Stimulated activated CD8-positive, alpha-beta memory T cell treated with anti-CD3 and anti-CD28 coated beads, Interleukin-4, amount 100 ng/mL, for 4 hours (primary cell): Measurements from ENCODE around the gene ATP9B.
"Not testable (repeated sequence)": the region's sequence is repeated elsewhere in the genome, so short reads cannot be mapped to it uniquely, and the experiment has no call there.

ENCODE experiments used
- DNase-seq, 2 donors: peaks; one replicate each; pipeline ENCODE4 v3.0.0-alpha.2; 2020; ENCODE audit warnings: low read depth in 2 of 2, low spot score in 1 of 2

The ATP9B gene

GRCh38 chr18:79071503-79072210 is 2.5 kb downstream of the ATP9B start:
- no peak for DNase-seq

- not testable (repeated sequence) for DNase-seq
Observed at GRCh38 chr18:79072655-79073054, 3.5 kb downstream of the ATP9B start.

GRCh38 chr18:79077181-79077580 is 8.0 kb downstream of the ATP9B start:
- no peak for DNase-seq

DNA sequence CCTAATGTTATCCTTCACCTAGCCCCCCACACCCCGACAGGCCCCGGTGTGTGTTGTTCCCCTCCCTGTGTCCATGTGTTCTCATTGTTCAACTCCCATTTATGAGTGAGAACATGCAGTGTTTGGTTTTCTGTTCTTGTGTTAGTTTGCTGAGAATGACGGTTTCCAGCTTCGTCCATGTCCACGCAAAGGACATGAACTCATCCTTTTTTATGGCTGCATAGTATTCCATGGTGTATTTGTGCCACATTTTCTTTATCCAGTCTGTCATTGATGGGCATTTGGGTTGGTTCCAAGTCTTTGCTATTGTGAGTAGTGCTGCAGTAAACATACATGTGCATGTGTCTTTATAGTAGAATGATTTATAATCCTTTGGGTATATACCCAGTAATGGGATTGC is 9.6 kb downstream of the ATP9B start:
- DNase-seq, result not testable (repeated sequence)

GRCh38 chr18:79092874-79093273 is 23.7 kb downstream of the ATP9B start:
- DNase-seq, result no peak

DNA sequence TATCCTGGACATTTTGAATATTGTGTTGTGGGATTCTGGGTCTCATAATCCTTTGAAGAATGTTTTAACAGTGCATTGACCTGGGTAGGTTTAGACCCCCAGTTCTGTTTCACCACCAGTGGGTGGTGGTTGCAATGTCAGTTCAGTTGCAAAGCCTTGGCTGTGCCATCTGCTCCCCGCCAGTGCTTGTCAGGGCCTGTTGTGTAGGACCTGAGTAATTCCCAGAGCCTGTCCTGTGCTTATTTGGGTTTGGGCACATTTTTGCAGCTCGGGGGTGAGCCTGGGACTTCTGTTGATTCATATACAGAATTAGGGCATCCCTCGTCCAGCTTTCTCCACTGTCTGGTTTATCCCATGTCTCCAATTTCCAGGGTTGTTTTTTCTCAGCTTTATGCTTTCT is 24.8 kb downstream of the ATP9B start:
- DNase-seq, result no peak

- DNase-seq, result no peak
Observed at GRCh38 chr18:79095216-79095615, 26.0 kb downstream of the ATP9B start.

DNA sequence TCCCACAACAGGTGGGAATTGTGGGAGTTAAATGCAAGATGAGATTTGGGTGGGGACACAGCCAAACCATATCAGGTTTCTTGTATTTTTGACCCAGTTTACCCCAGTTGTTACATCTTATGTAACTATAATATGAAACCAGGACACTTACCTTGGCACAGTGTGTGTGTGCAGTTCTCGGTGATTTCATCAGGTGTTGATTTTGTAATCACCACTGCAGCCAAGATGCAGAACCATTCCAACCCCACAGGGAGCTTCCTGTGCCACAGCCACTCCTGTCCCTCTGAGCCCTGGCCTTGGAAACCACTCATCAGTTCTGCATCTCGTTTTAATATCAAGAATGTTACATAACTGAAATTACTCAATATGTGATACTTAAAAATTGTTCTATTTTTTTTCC is 31.8 kb downstream of the ATP9B start:
- DNase-seq, result no peak

DNA sequence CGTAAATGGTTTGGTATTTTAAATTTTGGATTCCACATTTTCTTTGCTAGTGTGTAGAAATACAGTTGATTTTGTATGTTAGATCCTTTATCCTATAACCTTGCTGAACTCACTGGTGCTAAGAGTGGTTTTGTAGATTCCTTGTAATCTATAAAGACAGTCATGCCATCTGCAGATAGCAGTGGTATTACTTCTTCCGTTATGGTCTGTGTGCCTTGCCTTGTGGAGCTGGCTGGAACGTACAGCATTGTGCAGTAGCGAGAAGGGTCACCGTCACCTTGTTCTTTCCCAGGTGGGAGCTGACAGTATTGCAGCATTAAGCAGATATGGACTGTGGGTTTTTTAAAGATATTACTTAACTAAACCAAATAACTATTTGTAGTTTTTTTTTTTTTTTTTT is 33.7 kb downstream of the ATP9B start:
- no peak for DNase-seq

- no peak for DNase-seq
Observed at GRCh38 chr18:79104137-79104536, 34.9 kb downstream of the ATP9B start.

GRCh38 chr18:79105455-79105854 is 36.3 kb downstream of the ATP9B start:
- no peak for DNase-seq

DNA sequence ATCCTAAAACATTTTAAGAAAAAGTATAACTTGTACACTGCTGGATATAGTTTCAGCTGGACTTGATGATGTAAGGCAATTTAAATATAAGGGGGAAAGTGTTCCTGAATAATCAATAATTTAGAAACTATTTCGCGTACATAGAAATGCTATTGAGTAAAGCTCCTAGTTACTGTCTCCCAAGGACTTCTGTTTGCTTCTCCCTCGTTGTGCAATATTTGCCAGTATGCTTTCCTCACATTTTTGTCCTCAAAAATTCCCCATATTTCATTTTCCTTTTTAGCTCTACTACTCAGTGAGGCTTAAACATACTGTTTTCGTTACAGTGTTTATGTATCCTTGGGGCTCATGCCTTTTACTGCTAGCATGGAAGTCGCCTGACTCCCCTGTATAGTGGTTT is 36.9 kb downstream of the ATP9B start:
- no peak for DNase-seq

GRCh38 chr18:79107886-79108285 is 38.7 kb downstream of the ATP9B start:
- DNase-seq, result no peak

DNA sequence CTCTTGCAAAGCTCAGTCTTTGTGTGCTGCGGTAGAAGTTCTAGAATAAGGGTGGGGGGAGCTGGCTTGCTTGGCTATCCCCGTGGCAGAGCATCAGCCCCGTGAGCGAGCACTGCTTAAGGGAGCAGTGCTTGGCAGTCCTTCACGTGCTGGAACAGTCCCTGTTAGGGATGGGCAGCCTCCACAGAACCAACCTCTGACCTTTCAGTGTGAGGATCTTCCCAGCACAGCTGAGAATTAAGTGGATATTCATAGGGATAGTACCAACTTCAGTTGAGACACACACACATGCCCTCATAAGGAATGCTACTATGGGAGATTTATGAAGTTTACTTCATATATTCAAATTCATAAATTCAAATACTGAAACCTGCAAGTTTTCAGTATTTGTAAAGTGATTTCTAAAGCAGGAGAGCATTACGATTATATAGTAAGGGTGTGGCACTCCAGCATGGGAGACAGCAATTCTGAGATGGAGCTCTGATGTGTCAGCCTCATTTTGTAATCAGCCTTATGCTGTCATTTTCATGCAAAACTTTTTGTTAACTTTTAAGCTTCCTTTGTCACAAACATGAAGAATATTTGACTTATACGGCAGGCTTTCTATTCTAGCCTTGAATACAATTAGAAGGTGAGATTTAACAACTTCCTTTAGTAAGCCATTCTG is 39.5 kb downstream of the ATP9B start:
- no peak for DNase-seq

- DNase-seq, result no peak
Observed at GRCh38 chr18:79111483-79111882, 42.3 kb downstream of the ATP9B start.

DNA sequence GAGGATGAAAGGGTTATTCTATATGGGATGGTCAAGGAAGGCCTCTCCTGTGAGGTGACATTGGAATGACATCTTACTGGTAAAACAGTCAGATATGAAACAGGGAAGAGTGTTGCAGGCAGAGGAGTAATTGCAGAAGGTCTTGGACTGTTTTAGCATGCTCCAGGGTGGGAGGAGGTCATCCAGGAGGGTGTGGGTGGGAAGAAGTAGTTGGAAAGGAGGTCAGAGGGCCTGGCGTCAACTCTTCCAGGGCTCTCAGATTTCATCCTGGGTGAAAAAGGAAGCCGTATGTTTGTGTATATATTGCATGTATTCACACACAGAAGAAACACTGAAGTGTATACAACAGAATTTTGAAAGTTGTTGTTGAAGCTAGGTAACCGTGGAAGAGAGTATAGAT is 48.2 kb downstream of the ATP9B start:
- DNase-seq, result no peak

- no peak for DNase-seq
Observed at GRCh38 chr18:79117788-79118187, 48.6 kb downstream of the ATP9B start.

DNA sequence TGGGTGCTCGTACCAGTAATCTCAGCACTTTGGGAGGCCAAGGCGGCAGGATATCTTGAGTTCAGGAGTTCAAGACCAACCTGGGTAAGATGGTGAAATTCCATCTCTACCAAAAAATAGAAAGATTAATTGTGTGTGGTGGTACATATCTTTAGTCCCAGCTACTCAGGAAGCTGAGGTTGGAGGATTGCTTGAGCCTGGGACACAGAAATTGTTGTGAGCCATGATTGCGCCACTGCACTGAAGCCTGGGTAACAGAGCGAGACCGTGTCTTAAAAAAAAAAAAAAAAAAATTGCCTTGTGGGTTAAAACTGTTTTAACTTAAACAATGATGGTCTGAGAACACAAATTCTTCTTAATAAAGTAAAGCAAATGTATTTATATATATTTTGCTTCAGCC is 49.6 kb downstream of the ATP9B start:
- DNase-seq, result no peak

DNA sequence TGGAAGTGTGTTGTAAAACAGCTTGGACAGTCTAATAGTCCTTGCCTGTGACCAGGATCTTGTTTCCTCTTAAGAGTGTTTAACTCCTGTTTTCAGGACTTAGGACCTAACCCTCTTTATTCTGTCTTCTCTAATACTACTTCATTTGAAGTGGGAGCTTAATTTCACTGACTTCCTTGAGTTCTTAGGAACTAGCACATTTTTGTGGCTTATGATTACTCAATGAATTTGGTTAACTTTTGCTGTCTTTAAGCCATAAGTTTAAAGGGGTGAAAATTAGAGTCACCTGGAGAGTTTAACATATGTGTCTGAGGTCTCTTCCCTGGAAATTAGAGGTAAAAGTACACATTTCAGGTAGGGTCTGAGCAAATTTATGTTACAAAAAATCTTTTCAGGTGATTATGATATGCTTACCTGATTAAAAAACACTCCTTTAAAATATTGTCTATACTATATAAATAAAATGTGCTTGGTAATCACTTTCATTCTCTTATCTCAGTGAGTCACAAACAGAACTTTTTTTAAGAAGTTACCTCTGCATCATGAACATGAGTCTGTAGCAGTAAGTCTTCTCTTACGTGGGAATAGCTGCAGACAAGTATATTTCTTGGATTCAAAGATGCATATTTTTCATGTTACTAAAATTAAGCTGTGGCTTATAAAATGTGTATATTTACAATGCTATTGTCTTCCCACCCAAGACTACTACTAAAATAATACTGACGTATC is 52.7 kb downstream of the ATP9B start:
- no peak for DNase-seq

GRCh38 chr18:79123948-79124347 is 54.8 kb downstream of the ATP9B start:
- DNase-seq, result no peak

DNA sequence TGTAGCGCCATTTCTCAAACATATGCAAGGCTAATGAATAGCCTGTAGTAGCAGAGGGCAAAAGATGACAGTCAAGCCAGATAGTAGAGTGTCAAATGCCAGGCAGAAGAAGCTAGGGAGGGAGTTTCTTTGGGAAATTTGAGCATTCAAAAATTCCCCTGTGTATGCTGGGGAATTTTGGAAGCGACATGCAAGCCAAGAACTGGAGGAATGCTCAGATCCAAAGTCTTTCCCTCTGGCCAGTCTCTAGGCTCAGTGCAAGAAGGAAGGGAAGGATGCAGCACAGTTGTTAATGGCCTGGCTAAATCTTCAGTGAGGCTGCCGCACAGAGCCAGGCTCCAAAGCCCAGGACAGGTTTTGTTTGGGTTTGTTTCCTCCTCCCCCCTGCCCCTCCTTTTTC is 59.9 kb downstream of the ATP9B start:
- no peak for DNase-seq

DNA sequence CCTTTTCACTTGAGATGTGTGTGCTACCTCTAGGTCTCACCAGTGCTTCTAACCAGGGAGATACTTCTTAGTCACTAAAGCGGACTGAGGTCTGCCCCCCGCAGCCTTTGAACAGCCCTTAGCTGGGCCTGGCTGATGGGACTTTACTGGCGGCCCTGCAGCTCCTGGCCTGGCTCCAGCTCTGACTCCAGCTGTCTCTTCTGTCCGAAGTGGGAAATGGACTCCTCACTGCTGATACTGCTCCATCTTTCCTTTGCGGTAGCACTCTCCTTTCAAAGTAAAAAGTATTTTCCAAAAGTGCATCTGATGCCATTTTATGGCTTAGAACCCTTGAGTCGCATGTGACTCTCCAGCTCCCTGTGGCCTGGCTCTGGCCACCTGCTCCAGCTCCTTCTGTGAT is 64.5 kb downstream of the ATP9B start:
- no peak for DNase-seq
